GM18499 (cell line): ENCODE results near the gene MGAT3.

Experiments
- ATAC-seq: cut with Tn5 transposase; IDR thresholded peaks from one replicate; pipeline ENCODE4 v1.9.1; 2021; ENCODE audit warnings: moderate number of reproducible peaks; ENCODE audit not compliant: insufficient read depth, unreplicated experiment

MGAT3 gene

GRCh38 chr22:39448205-39449054 lies 8.4 kb upstream of the MGAT3 start:
- no peak for ATAC-seq

GRCh38 chr22:39449708-39450107 lies 7.1 kb upstream of the MGAT3 start:
- no peak for ATAC-seq

DNA sequence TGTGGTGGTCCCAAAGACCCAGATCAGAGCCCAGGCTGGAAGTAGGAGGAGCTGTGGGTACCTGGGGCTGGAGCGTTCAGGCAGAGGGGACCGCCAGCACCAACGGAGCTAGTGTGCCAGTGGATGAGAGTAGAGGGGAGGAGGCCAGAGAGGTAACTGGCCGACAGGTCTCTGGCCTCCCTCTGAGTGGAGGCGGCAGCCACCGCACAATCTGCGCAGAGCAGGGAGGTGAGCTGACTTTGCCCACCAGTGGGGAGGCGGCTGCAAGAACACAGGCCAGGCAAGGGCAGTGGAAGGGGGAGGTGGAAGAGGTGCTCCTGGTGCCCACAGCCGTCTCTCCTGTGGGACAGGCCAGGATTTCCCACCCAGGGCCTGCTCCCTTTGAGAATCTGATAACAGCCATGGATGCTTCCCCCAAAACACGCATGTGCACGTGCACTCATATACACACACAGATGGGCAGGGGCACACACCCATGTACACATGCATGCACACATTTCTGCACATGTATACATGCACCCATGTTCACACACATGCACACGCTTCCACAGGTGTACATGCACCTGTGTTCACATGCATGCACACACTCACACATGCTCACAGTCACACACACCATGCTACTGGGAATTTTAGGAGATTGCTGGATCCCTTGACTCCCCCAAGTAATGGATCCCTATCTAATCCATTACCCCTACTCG lies 6.4 kb upstream of the MGAT3 start:
- ATAC-seq, result no peak

- ATAC-seq, result no peak
Measured at GRCh38 chr22:39452740-39453040, 4.1 kb upstream of the MGAT3 start.

- no peak for ATAC-seq
Measured at GRCh38 chr22:39453765-39454378, 2.9 kb upstream of the MGAT3 start.

DNA sequence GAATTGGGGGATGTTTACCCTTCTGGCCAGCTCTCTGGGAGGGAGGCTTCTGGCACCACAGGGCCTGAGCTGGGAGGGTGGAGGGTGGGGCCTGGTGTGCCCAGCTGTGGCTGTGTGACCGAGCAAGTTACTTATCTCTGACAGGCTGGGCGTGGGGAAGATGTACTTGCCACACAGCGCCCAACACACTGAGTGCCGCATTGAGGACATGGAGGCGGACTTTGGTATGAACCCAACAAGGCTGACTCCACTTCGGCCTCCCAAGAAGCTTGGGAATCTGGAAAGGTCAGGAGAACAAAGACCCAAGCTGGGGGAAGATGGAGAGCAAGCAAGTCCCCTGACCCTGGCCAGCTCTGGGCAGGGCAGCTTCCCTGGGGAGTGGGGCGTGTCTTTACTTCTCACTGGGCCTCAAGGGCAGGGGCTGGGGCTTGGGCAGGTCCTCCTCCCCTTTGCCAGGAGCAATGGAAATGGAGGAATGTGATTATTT lies 2.4 kb upstream of the MGAT3 start:
- no peak for ATAC-seq

DNA sequence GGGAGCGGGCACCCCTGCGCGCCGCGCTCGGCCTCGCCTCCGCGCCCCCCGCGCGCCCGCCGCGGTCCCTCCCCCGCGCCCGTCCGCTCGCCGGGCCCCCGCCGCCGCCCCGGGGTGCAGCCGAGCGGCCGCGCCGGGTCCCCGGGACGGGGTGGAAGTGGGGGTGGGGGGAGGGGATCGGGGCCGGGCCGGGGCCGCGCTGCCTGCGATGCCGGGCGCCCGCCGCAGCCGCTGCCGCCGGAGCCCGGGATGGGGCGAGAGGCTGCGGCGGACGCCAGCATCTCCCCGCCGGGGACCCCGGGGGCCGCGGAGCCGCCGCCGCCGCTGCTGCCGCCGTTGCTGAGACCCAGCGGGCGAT lies 365 bp downstream of the MGAT3 start:
- no peak for ATAC-seq

- ATAC-seq, result no peak
Measured at GRCh38 chr22:39457556-39458443, 988 bp downstream of the MGAT3 start.

DNA sequence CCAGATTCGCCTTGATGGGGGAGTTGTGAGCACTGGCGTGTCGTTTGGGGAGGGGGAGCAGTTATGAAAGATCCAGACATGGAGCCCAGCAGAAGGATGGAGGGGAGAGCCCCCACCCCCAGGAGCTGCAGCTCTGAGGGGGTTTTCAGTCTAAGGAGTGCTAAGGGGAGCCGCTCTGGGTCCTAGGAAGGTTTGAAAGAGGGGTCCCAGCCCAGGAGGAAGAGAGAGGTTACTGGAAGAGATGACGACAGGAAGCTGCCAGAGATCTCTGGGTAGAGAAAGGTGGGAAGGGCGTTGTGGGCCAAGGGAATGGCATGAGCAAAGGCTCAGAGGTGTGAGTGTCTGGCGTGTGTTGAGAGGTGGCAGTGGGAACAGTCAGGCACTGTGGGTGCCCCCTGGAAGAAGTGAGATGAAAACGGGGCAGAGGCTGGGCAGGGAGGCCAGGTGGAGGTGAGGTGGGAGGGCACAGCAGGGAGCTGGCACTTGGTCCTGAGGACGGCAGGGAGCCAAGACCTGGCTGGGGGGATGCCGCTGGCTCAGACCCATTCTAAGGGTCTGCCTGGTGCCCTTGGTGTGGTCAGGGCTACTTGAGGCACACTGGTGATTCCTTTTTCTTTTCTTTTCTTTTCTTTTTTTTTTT lies 1.8 kb downstream of the MGAT3 start:
- no peak for ATAC-seq

DNA sequence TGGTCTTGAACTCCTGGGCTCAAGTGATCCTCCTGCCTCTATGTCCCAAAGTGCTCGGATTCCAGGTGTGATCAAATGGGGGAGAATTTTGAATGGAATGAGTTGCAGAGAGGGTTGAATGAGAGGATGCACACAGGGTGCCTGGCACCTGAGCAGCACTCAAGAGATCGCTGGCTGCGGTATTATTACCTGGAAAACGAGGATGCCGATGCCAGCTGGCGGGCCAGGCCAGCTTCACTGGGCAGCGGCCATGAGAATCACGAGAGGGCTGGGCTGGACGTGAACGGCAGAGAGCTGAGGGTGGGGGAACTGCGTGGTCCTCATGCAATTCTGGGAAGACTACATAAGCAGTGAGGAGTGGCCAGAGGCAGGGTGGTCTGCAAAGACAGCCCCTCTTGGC lies 2.9 kb downstream of the MGAT3 start:
- no peak for ATAC-seq

DNA sequence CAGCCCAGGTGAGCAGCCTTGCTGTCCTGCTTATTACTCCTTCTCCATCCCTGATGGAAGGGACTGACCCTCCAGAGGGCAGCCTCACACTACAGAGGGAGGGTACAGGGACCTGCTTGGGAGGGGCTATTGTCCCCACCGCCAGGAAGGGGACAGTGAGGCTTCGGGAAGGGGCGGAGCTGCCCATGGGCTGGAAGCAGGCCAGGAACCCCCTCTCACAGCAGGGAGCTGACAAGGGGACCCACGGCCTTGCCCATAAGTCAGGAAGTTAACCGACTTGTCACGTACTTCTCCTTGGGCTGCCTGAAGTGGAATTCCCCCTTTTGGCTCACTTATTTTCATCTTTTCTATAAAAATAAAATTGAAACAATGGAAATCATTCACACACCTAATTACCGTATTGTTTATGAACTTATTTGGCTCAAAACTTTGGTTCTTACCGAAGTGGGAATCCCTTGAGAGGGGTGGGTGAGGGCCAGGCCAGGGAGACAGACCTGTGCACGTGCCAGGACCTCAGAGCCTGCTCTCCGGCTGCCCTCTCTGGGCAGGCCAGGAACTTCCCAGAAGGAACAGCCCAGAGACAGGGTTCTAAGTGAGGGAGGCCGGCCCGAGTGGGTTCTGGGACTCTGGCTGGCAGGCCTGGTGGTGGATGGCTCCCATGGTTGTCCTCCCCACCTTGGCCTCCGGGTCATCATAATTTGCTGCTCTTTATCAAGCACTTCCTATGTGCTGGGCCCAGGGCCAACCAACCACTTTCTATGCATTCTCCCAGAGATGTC lies 5.8 kb downstream of the MGAT3 start:
- ATAC-seq, result no peak

DNA sequence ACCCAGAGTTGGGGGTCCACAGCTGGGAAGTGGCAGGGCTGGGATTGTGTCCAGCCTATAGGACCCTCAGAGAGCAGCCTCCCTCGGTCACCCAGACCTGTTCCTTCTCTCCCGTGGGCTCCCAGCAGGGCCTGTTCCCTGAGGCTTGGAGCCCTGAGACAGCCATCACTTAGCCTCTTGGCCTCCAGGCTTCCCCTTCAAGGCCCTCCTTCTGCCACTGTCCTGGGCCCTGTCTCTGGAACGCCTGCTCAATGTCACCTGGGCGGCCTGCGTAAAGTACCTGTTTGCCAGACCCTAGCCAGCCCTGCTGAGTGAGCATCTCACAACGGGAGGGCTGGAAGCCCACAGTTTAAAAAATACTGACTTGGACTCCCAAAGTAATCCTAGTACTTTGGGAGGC lies 6.5 kb downstream of the MGAT3 start:
- ATAC-seq, result no peak

DNA sequence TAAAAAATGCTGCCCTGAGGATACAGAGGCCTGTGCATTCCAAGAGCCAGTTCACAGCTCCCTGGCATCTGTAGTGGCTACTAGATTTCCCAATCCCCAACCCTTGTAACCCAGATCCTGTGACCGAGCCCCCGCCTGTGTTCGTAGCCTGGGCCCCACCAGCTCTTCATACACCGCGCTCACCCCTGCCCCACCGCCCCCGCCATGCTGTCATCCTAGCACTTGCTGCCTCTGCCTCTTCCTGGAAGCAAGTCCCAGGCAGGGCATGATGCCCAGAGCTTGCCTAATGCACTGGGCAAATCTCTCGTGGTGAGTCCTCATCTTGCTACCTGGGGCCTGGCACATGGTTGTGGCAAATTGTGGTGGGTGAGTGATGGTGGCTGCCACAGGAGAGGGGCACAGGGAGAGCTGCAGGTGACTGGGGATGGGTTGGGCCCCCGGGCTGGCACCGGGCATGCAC lies 7.1 kb downstream of the MGAT3 start:
- no peak for ATAC-seq

DNA sequence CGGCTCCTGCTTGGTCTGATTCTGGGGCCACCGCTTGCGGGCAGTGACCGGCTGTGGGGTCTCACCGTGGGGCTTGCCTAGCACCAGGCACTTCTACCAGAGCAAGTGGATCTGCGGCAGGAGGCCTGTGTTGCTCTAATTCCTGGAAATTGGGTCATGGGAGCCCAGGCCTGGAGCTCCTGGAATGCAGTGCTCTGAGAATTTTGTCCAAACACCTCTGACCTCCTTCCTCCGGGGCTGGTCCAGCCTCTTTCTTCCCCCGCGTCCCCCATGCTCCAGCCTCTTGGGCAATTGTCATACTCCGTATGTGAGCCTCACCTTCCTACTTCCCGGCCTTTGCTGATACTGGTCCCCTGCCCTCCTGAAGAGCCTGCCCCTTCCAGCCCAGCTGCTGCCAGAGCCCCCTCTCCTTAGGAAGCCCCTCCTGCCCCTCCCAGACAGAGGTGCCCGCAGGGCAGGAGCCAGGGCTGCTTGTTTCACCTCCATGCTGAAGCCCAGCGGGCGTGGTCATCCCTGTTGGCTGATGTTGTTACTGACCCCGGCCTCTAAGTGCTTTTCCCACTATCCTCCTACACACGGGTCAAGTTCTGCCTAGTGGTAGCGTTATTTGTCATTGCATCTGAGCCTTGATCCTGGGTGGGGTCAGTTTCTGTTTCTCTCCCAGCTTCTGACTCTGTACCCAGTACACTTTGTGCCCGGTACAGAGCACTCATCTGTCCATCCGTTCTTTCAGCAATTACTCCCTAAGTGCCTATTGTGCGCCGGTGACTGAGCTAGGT lies 9.6 kb downstream of the MGAT3 start:
- ATAC-seq, result no peak

DNA sequence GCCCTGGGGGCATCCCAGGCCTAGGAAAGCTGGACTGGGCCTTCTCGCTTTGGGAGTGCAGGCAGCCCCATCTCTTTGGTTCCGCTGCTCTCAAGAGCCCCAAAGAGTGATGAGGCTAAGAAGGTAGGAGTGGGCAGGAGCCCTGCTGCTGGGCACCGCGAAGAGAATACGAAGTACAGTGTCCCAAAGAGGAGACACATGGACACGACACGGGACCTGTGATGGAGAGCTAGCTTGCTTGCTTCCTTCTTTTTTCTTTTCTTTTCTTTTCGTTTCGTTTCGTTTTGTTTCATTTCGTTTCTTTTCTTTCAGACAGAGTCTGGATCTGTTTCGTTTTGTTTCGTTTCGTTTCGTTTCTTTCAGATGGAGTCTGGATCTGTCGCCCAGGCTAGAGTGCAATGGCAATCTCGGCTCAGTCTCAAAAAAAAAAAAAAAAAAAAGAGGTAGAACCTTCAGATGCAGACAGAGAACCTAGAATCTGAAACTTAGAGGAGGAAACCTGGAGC lies 10.6 kb downstream of the MGAT3 start:
- ATAC-seq, result no peak

DNA sequence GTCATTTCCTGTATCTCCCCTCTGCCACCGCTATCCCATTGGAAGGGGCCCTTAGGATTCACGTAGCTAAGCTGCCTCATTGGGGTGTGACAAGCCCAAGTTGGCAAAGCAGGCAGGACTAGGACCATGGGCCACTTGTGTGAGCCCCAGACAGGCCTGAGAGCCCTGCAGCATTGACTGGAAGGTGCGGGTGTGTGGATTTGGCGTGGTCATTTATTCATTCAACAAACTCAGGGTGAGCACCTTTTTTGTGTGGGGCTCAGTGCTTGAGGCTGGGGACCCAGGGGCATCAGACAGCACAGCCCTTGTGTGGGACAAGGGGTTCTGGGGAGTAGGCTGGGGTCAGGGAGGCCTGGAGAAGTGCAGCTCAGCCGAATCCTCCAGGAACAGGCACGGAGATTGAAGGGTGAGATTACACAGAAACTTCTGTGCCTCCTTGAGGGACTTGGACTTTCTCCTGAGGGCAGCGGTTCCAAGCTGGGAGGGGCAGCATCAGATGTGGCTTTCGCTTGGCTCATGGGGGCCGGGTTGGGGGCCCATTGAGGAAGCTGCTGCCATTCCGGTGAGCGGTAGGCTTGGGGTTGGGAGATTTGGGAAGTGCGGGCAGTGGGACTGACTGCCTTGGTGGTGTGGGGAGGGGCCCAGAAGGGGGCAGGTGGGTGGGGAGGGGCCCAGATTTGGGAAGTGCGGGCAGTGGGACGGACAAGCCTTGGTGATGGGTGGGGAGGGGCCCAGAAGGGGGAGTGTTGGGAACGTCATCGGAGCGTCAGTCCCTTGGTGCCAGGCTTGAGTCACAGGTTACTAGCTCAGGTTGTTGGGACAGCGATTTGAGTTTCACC lies 11.9 kb downstream of the MGAT3 start:
- no peak for ATAC-seq

DNA sequence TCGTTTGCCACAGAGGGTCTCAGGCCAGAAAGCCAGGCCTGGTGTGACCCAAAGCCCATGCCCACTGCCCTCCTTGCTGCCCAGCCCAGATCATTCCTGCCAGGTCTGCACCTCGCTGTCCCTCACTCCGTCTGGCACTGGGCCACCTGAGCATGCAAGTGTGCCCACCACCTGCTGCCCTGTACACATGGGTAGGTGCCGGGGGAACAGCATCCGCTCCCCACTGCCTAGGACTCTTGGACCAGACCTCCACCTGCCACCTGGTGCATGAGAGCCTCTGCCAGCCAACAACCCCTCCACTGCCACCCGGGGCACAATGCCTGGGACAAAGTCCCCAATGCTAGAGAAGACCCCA lies 12.5 kb downstream of the MGAT3 start:
- no peak for ATAC-seq
